Glutamatergic neuron (in vitro differentiated cells): ENCODE results near the gene KRT8. TPM values are rescaled to one million over a fixed set of nuclear protein-coding genes. Genes with fewer than 3 reads are reported as not detected.

Source experiments
- DNase-seq: peaks from one replicate; pipeline ENCODE4 v3.0.0; 2022
- H3K27ac Mint-ChIP-seq: one replicate; pipeline ENCODE4 v1.8.0; 2020; ENCODE audit warnings: mild to moderate bottlenecking, mixed read lengths, inconsistent platforms; ENCODE audit not compliant: unreplicated experiment
- H3K27me3 Mint-ChIP-seq: one replicate; pipeline ENCODE4 v1.8.0; 2020; ENCODE audit warnings: mild to moderate bottlenecking, moderate library complexity, mixed read lengths, inconsistent platforms; ENCODE audit not compliant: unreplicated experiment
- H3K36me3 Mint-ChIP-seq: one replicate; pipeline ENCODE4 v1.8.0; 2020; ENCODE audit warnings: mild to moderate bottlenecking, mixed read lengths, inconsistent platforms; ENCODE audit not compliant: unreplicated experiment
- H3K4me1 Mint-ChIP-seq: one replicate; pipeline ENCODE4 v1.8.0; 2020; ENCODE audit warnings: mild to moderate bottlenecking, low read depth, mixed read lengths, inconsistent platforms; ENCODE audit not compliant: unreplicated experiment
- H3K4me3 Mint-ChIP-seq: one replicate; pipeline ENCODE4 v1.8.0; 2020; ENCODE audit warnings: mild to moderate bottlenecking, mixed read lengths, inconsistent platforms; ENCODE audit not compliant: unreplicated experiment
- H3K9me3 Mint-ChIP-seq: one replicate; pipeline ENCODE4 v1.8.0; 2020; ENCODE audit warnings: mild to moderate bottlenecking, moderate library complexity, mixed read lengths, inconsistent platforms; ENCODE audit not compliant: unreplicated experiment
- total RNA-seq: library from RNA; stranded (reverse); fragmentation: NEBNext Ultra II Directional; extraction: Animal tissue kit (Norgen Biotek cat#: 25700); gene quantifications from one replicate; pipeline ENCODE4 v1.2.1, GENCODE V29; 2021; ENCODE audit not compliant: unreplicated experiment
- TF ChIP-seq, protein P1 (sequence below): fragments of 200-600 bp; sonication (generic); IDR thresholded peaks from one replicate; pipeline ENCODE4 v1.5.0; 2021; ENCODE audit not compliant: partially characterized antibody, unreplicated experiment

KRT8 gene
- total RNA-seq, 1 donor from 2014 or later, result 14.0 TPM

- Mint-ChIP-seq H3K9me3 (no peaks in the 10 kb centered on the region), H3K36me3 (no peaks in the 10 kb centered on the region), H3K27me3 (peaks cover 12% of the 10 kb centered on the region), H3K4me3 (no peak overlapping the region), H3K4me1 (no peaks in the 10 kb centered on the region), H3K27ac (no peak overlapping the region)
- TF ChIP-seq, protein P1, sequence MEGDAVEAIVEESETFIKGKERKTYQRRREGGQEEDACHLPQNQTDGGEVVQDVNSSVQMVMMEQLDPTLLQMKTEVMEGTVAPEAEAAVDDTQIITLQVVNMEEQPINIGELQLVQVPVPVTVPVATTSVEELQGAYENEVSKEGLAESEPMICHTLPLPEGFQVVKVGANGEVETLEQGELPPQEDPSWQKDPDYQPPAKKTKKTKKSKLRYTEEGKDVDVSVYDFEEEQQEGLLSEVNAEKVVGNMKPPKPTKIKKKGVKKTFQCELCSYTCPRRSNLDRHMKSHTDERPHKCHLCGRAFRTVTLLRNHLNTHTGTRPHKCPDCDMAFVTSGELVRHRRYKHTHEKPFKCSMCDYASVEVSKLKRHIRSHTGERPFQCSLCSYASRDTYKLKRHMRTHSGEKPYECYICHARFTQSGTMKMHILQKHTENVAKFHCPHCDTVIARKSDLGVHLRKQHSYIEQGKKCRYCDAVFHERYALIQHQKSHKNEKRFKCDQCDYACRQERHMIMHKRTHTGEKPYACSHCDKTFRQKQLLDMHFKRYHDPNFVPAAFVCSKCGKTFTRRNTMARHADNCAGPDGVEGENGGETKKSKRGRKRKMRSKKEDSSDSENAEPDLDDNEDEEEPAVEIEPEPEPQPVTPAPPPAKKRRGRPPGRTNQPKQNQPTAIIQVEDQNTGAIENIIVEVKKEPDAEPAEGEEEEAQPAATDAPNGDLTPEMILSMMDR, result no peak
- DNase-seq, result no peak
These were observed 37.7 kb downstream of the KRT8 start for GRCh38 chr12:52867152-52867551.

DNA sequence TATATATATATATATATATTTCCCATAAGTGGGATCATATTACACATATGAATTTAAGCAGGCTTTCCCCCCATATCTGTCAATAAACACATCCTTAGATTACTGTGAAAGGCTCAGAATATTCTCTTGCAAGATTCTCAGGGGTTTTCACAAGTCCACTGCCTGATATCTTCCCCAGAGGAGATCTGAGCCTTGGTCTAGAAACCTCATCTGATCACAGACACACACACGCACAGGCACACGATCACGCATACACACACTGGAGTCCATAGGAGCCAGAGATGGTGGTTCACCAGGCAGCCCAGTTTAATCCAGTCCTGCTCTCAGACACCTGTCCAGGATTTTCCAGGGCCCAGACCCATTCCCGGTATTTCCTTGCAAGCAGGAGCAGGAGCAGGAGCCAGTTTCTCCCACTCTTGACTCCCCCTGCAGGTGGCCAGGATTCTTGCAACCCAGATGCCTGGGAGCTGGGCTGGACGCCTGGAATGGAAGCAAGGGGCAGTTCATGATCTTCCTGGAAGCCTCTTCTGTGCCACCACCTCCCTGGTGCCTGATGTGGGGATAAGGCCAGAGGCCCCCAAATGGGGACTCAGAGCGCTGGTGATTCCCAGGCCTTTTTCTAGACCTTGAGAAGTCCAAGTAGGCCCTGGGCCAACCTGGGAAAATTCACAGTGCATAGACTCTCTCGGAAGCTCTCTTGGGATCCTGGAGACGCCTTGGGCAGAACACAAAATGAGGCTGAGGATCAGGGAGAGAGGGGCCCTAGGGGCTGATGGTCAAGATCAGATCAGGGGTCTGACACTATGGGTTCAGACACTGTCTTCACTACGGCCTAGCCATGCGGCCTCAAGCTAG, 39.6 kb downstream of the KRT8 start:
- TF ChIP-seq, protein P1, result peak; percentile 91
- Mint-ChIP-seq H3K27ac (no peak overlapping the region), H3K4me1 (no peaks in the 10 kb centered on the region), H3K9me3 (no peaks in the 10 kb centered on the region), H3K4me3 (no peak overlapping the region), H3K27me3 (peaks cover 6% of the 10 kb centered on the region), H3K36me3 (no peaks in the 10 kb centered on the region)
- peak; percentile 88 for DNase-seq

DNA sequence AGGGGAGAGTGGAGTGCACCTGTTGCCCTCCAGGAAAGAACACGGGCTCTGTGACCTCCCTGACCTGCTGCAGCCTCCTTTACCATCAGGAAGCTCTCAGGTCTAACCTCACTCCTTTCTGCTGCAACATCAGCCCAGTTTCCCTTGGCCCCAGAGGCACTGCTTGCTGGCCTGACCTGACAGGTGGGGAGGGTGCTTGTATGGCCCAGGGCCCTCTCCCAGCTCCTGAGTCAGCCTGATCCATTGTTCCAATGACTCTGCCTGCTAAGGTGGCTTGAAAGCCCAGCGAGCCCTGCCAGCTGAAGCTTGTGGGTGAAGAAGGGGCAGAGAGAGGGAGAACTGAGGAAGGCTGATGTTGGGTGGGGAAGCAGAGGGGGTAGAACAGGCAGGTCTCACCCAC, 42.9 kb downstream of the KRT8 start:
- Mint-ChIP-seq H3K27me3 (peaks cover 2% of the 10 kb centered on the region), H3K27ac (no peak overlapping the region), H3K9me3 (no peaks in the 10 kb centered on the region), H3K36me3 (no peaks in the 10 kb centered on the region), H3K4me1 (no peaks in the 10 kb centered on the region), H3K4me3 (no peak overlapping the region)
- DNase-seq, result no peak
- TF ChIP-seq, protein P1, result no peak

- Mint-ChIP-seq H3K36me3 (no peaks in the 10 kb centered on the region), H3K9me3 (no peaks in the 10 kb centered on the region), H3K4me1 (no peaks in the 10 kb centered on the region), H3K4me3 (no peak overlapping the region), H3K27ac (no peak overlapping the region), H3K27me3 (peaks cover 5% of the 10 kb centered on the region)
- DNase-seq, result no peak
- TF ChIP-seq, protein P1, result no peak
These were observed 43.4 kb downstream of the KRT8 start for GRCh38 chr12:52861511-52861910.

- H3K9me3 Mint-ChIP-seq, result peaks cover 1% of the 10 kb centered on the region
- no peak for DNase-seq
- H3K27me3 Mint-ChIP-seq, result peaks cover 5% of the 10 kb centered on the region
- TF ChIP-seq, protein P1, result no peak
- no peak overlapping the region for H3K4me3 Mint-ChIP-seq
- no peaks in the 10 kb centered on the region for H3K36me3 Mint-ChIP-seq
- H3K27ac Mint-ChIP-seq, result no peak overlapping the region
- no peaks in the 10 kb centered on the region for H3K4me1 Mint-ChIP-seq
These were observed 44.6 kb downstream of the KRT8 start for GRCh38 chr12:52860102-52860823.
